Measurements from ENCODE around the gene CCDC87.

DNA sequence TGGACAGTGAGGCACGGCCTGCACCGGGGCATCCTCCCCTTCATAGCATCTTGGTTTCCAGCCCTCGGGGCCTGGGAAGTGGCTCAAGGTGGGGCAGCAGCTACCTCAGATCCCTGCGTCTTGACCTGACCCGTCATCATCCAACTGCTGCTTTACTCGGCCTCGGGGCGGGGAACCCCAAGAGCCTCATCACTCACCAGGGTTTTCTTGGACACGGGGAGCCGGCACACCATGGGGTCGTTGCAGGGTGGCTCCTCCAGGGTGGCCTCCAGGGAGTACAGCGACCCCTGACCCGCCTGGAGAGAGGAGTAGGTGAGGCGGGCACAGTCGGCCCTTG is 25.1 kb downstream of the CCDC87 start:
- no peak for TF ChIP-seq EZH2 (IDR thresholded peaks at IDR 0.05; ENCODE audit: borderline replicate concordance, low read depth, low read length, severe bottlenecking)
- TF ChIP-seq, protein P1, sequence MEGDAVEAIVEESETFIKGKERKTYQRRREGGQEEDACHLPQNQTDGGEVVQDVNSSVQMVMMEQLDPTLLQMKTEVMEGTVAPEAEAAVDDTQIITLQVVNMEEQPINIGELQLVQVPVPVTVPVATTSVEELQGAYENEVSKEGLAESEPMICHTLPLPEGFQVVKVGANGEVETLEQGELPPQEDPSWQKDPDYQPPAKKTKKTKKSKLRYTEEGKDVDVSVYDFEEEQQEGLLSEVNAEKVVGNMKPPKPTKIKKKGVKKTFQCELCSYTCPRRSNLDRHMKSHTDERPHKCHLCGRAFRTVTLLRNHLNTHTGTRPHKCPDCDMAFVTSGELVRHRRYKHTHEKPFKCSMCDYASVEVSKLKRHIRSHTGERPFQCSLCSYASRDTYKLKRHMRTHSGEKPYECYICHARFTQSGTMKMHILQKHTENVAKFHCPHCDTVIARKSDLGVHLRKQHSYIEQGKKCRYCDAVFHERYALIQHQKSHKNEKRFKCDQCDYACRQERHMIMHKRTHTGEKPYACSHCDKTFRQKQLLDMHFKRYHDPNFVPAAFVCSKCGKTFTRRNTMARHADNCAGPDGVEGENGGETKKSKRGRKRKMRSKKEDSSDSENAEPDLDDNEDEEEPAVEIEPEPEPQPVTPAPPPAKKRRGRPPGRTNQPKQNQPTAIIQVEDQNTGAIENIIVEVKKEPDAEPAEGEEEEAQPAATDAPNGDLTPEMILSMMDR (IDR thresholded peaks at IDR 0.05; ENCODE audit: extremely low read depth in 1 of 2, insufficient read depth in 1 of 2, low read depth in 1 of 2, low read length in 2 of 2) = no peak
- TF ChIP-seq JUN (IDR thresholded peaks at IDR 0.05; ENCODE audit: borderline replicate concordance, insufficient read depth, insufficient read length, low read depth) = no peak
- TF ChIP-seq POLR2AphosphoS5 (IDR thresholded peaks at IDR 0.05; ENCODE audit: insufficient read depth, low read depth, low read length) = no peak
